DND-41 (cell line): ENCODE data around the gene PIF1.

Experiments used
- ATAC-seq: fragments of 200-7000 bp; cut with Tn5 transposase; 3 replicates; pipeline ENCODE4 v1.9.1; 2021; ENCODE audit warnings: low read depth; ENCODE audit not compliant: insufficient read depth
- DNase-seq: peaks from one replicate; pipeline ENCODE4 v3.0.0-alpha.2; 2020
- H2AFZ ChIP-seq: 2 replicates; pipeline ENCODE4 v1.6.0; 2012; ENCODE audit warnings: low read depth, low read length
- H3K27ac ChIP-seq: 2 replicates; pipeline ENCODE4 v1.5.1; 2012; ENCODE audit warnings: low read length, inconsistent platforms
- H3K27me3 ChIP-seq: fragments of 200-600 bp; sonication (generic); 2 replicates; pipeline ENCODE4 v1.6.0; 2012; ENCODE audit warnings: low read length, mild to moderate bottlenecking, inconsistent platforms; ENCODE audit not compliant: insufficient read depth, poor library complexity
- H3K36me3 ChIP-seq: 2 replicates; pipeline ENCODE4 v1.5.1; 2012; ENCODE audit warnings: low read length, inconsistent platforms; ENCODE audit not compliant: insufficient read depth
- H3K4me1 ChIP-seq: 2 replicates; pipeline ENCODE4 v1.5.1; 2012; ENCODE audit warnings: mild to moderate bottlenecking, low read length; ENCODE audit not compliant: insufficient read depth
- H3K4me2 ChIP-seq: 2 replicates; pipeline ENCODE4 v1.6.0; 2012; ENCODE audit warnings: mild to moderate bottlenecking, moderate library complexity, low read length, inconsistent platforms; ENCODE audit not compliant: insufficient read depth
- H3K4me3 ChIP-seq, 2 experiments: fragments of 200-600 bp in 1 of 2; shearing (Covaris generic) in 1 of 2; 2 replicates each; pipeline ENCODE4 v1.5.1; 2012 to 2016; ENCODE audit warnings: inconsistent platforms in 2 of 2, low read length in 2 of 2, mild to moderate bottlenecking in 2 of 2, low read depth in 1 of 2, moderate library complexity in 1 of 2
- H3K79me2 ChIP-seq: 2 replicates; pipeline ENCODE4 v1.6.0; 2012; ENCODE audit warnings: low read length, inconsistent platforms; ENCODE audit not compliant: insufficient read depth
- H3K9ac ChIP-seq: 2 replicates; pipeline ENCODE4 v1.6.0; 2012; ENCODE audit warnings: low read depth, mild to moderate bottlenecking, inconsistent platforms, low read length, moderate library complexity
- H3K9me3 ChIP-seq: 2 replicates; pipeline ENCODE4 v1.5.1; 2012; ENCODE audit warnings: low read length, moderate library complexity, mild to moderate bottlenecking, inconsistent platforms; ENCODE audit not compliant: insufficient read depth, severe bottlenecking
- H4K20me1 ChIP-seq: 2 replicates; pipeline ENCODE4 v1.6.0; 2012; ENCODE audit warnings: low read length; ENCODE audit not compliant: insufficient read depth
- CTCF ChIP-seq: IDR thresholded peaks from 2 replicates; pipeline ENCODE4 v1.5.1; 2012; ENCODE audit warnings: borderline replicate concordance, low read length, moderate library complexity, mild to moderate bottlenecking; ENCODE audit not compliant: poor library complexity, severe bottlenecking; ENCODE audit errors: extremely low read depth
- EZH2 ChIP-seq: IDR thresholded peaks from 3 replicates; pipeline ENCODE4 v1.6.1; 2012; ENCODE audit warnings: borderline replicate concordance, low read depth, mild to moderate bottlenecking, moderate library complexity, low read length, inconsistent platforms; ENCODE audit not compliant: severe bottlenecking

The PIF1 gene

GRCh38 chr15:64772964-64773363 lies 52.5 kb downstream of the PIF1 start:
- ATAC-seq, result no peak
- TF ChIP-seq CTCF, result no peak
- no peak for TF ChIP-seq EZH2

GRCh38 chr15:64772488-64772887 lies 53.0 kb downstream of the PIF1 start:
- Histone ChIP-seq H3K27ac (no peak overlapping the region), H3K9me3 (no peaks in the 10 kb centered on the region), H3K27me3 (no peaks in the 10 kb centered on the region), H2AFZ (no peak overlapping the region), H3K9ac (no peak overlapping the region), H3K4me1 (peaks cover 7% of the 10 kb centered on the region), H3K36me3 (no peaks in the 10 kb centered on the region), H3K4me2 (no peak overlapping the region), H3K79me2 (no peaks in the 10 kb centered on the region), H3K4me3 (no peak overlapping the region), H4K20me1 (no peaks in the 10 kb centered on the region)
- DNase-seq (no peak), ATAC-seq (no peak)
- TF ChIP-seq EZH2, result no peak
- no peak for TF ChIP-seq CTCF

More at GRCh38 chr15:64772964-64773363, 52.5 kb downstream of the PIF1 start:
- H3K9me3 ChIP-seq, result no peaks in the 10 kb centered on the region
- H3K79me2 ChIP-seq, result no peaks in the 10 kb centered on the region
- no peak overlapping the region for H2AFZ ChIP-seq
- no peaks in the 10 kb centered on the region for H3K36me3 ChIP-seq
- no peak overlapping the region for H3K4me3 ChIP-seq
- no peaks in the 10 kb centered on the region for H3K27me3 ChIP-seq
- H4K20me1 ChIP-seq, result no peaks in the 10 kb centered on the region
- peaks cover 7% of the 10 kb centered on the region for H3K4me1 ChIP-seq
- no peak for DNase-seq
- H3K27ac ChIP-seq, result no peak overlapping the region
- H3K9ac ChIP-seq, result no peak overlapping the region
- no peak overlapping the region for H3K4me2 ChIP-seq

GRCh38 chr15:64770626-64771025 lies 54.8 kb downstream of the PIF1 start:
- no peak for ATAC-seq
- H3K4me2 ChIP-seq, result no peak overlapping the region

More at GRCh38 chr15:64770626-64771025, 54.8 kb downstream of the PIF1 start:
- Histone ChIP-seq H4K20me1 (no peaks in the 10 kb centered on the region), H3K9me3 (no peaks in the 10 kb centered on the region), H3K36me3 (no peaks in the 10 kb centered on the region), H3K9ac (no peak overlapping the region), H3K79me2 (no peaks in the 10 kb centered on the region), H3K4me1 (no peaks in the 10 kb centered on the region), H3K27me3 (no peaks in the 10 kb centered on the region), H2AFZ (no peak overlapping the region), H3K27ac (no peak overlapping the region), H3K4me3 (no peak overlapping the region)
- no peak for TF ChIP-seq EZH2
- TF ChIP-seq CTCF, result no peak
- no peak for DNase-seq
